GM12864 (cell line): Measurements from ENCODE around the gene SNRPF.

ENCODE experiments used
- DNase-seq: peaks from one replicate; pipeline ENCODE4 v3.0.0-alpha.2; 2011; ENCODE audit warnings: low read depth
- H3K4me3 ChIP-seq: 2 replicates; pipeline ENCODE4 v1.5.1; 2011; ENCODE audit warnings: mild to moderate bottlenecking, low read depth, low read length, control low read depth
- CTCF ChIP-seq: IDR thresholded peaks from 2 replicates; pipeline ENCODE4 v1.5.1; 2011; ENCODE audit warnings: low read depth, mild to moderate bottlenecking, moderate library complexity, low read length, control low read depth, inconsistent platforms; ENCODE audit errors: missing control alignments

The SNRPF gene

GRCh38 chr12:95848575-95849388, 10.0 kb upstream of the SNRPF start:
- no peak for TF ChIP-seq CTCF
- DNase-seq: no peak
- no peak overlapping the region for H3K4me3 ChIP-seq

GRCh38 chr12:95851606-95852005, 7.1 kb upstream of the SNRPF start:
- no peak for TF ChIP-seq CTCF
- no peak for DNase-seq
- no peak overlapping the region for H3K4me3 ChIP-seq

- no peak for TF ChIP-seq CTCF
- DNase-seq: no peak
- no peak overlapping the region for H3K4me3 ChIP-seq
Observed at GRCh38 chr12:95852133-95852532, 6.6 kb upstream of the SNRPF start.

GRCh38 chr12:95857156-95857555, 1.6 kb upstream of the SNRPF start:
- DNase-seq: no peak
- H3K4me3 ChIP-seq: no peak overlapping the region
- no peak for TF ChIP-seq CTCF

GRCh38 chr12:95857799-95858198, 953 bp upstream of the SNRPF start:
- TF ChIP-seq CTCF: no peak
- no peak overlapping the region for H3K4me3 ChIP-seq
- DNase-seq: no peak

- TF ChIP-seq CTCF: no peak
- no peak for DNase-seq
- H3K4me3 ChIP-seq: peak overlapping the region; percentile 86
Observed at GRCh38 chr12:95859344-95859816, 628 bp downstream of the SNRPF start.
